Astrocyte (in vitro differentiated cells and primary cell): ENCODE results near the gene CEACAM6. TPM values are rescaled to one million over a fixed set of nuclear protein-coding genes. Genes with fewer than 3 reads are reported as not detected.

ENCODE experiments used
- DNase-seq: peaks from one replicate; pipeline ENCODE4 v3.0.0-alpha.2; 2010; ENCODE audit warnings: low read depth
- FAIRE-seq: peaks from 2 replicates; lab custom pipeline; 2011; peaks lifted over from hg19 to GRCh38; lab: Jason Lieb, UNC
- H2AFZ ChIP-seq: 2 replicates; pipeline ENCODE4 v1.6.0; 2012; ENCODE audit warnings: low read depth, low read length, inconsistent platforms
- H3K27ac ChIP-seq: 2 replicates; pipeline ENCODE4 v1.5.1; 2011; ENCODE audit warnings: low read depth, low read length, inconsistent platforms
- H3K27me3 ChIP-seq: 2 replicates; pipeline ENCODE4 v1.6.0; 2011; ENCODE audit warnings: low read length, inconsistent platforms; ENCODE audit not compliant: insufficient read depth
- H3K36me3 ChIP-seq: 2 replicates; pipeline ENCODE4 v1.5.1; 2011; ENCODE audit warnings: low read length, inconsistent platforms; ENCODE audit not compliant: insufficient read depth
- H3K4me1 ChIP-seq: 2 replicates; pipeline ENCODE4 v1.5.1; 2011; ENCODE audit warnings: low read length, inconsistent platforms; ENCODE audit not compliant: insufficient read depth
- H3K4me2 ChIP-seq: 2 replicates; pipeline ENCODE4 v1.6.0; 2012; ENCODE audit warnings: low read length, inconsistent platforms
- H3K4me3 ChIP-seq: 2 replicates; pipeline ENCODE4 v1.5.1; 2011; ENCODE audit warnings: low read depth, mild to moderate bottlenecking, low read length, inconsistent platforms; ENCODE audit not compliant: insufficient read depth
- H3K79me2 ChIP-seq: 2 replicates; pipeline ENCODE4 v1.6.0; 2012; ENCODE audit warnings: mild to moderate bottlenecking, low read length, inconsistent platforms; ENCODE audit not compliant: insufficient read depth
- H3K9ac ChIP-seq: 2 replicates; pipeline ENCODE4 v1.6.0; 2012; ENCODE audit warnings: mild to moderate bottlenecking, low read length, inconsistent platforms
- H3K9me3 ChIP-seq: 2 replicates; pipeline ENCODE4 v1.5.1; 2012; ENCODE audit warnings: low read depth, mild to moderate bottlenecking, low read length, inconsistent platforms; ENCODE audit not compliant: insufficient read depth
- H4K20me1 ChIP-seq: 2 replicates; pipeline ENCODE4 v1.6.0; 2012; ENCODE audit warnings: low read length, inconsistent platforms; ENCODE audit not compliant: insufficient read depth
- H3K27ac Mint-ChIP-seq: one replicate; pipeline ENCODE4 v1.8.0; 2021; ENCODE audit warnings: mild to moderate bottlenecking, mixed read lengths; ENCODE audit not compliant: unreplicated experiment
- H3K27me3 Mint-ChIP-seq: one replicate; pipeline ENCODE4 v1.8.0; 2021; ENCODE audit warnings: low read depth, mixed read lengths; ENCODE audit not compliant: unreplicated experiment
- H3K36me3 Mint-ChIP-seq: one replicate; pipeline ENCODE4 v1.8.0; 2021; ENCODE audit warnings: low read depth, mixed read lengths; ENCODE audit not compliant: unreplicated experiment
- H3K4me1 Mint-ChIP-seq: one replicate; pipeline ENCODE4 v1.8.0; 2021; ENCODE audit warnings: low read depth, mixed read lengths; ENCODE audit not compliant: unreplicated experiment
- H3K4me3 Mint-ChIP-seq: one replicate; pipeline ENCODE4 v1.8.0; 2021; ENCODE audit warnings: mild to moderate bottlenecking, moderate library complexity, mixed read lengths; ENCODE audit not compliant: unreplicated experiment
- H3K9me3 Mint-ChIP-seq: one replicate; pipeline ENCODE4 v1.8.0; 2021; ENCODE audit warnings: mild to moderate bottlenecking, mixed read lengths; ENCODE audit not compliant: unreplicated experiment
- EZH2 ChIP-seq: IDR thresholded peaks from 2 replicates; pipeline ENCODE4 v1.6.1; 2012; ENCODE audit warnings: mild to moderate bottlenecking, low read length, inconsistent platforms; ENCODE audit not compliant: insufficient read depth
- total RNA-seq: library from RNA; stranded (reverse); gene quantifications from 2 replicates; pipeline ENCODE4 v1.2.1, GENCODE V29; 2021
- TF ChIP-seq, protein P1 (sequence below): IDR thresholded peaks from 2 replicates; pipeline ENCODE4 v1.5.1; 2011; ENCODE audit warnings: low read depth, mild to moderate bottlenecking, inconsistent platforms, low read length, moderate library complexity; ENCODE audit not compliant: insufficient read depth

The CEACAM6 gene
- total RNA-seq, 1 donor from 2014 or later: not detected

DNA sequence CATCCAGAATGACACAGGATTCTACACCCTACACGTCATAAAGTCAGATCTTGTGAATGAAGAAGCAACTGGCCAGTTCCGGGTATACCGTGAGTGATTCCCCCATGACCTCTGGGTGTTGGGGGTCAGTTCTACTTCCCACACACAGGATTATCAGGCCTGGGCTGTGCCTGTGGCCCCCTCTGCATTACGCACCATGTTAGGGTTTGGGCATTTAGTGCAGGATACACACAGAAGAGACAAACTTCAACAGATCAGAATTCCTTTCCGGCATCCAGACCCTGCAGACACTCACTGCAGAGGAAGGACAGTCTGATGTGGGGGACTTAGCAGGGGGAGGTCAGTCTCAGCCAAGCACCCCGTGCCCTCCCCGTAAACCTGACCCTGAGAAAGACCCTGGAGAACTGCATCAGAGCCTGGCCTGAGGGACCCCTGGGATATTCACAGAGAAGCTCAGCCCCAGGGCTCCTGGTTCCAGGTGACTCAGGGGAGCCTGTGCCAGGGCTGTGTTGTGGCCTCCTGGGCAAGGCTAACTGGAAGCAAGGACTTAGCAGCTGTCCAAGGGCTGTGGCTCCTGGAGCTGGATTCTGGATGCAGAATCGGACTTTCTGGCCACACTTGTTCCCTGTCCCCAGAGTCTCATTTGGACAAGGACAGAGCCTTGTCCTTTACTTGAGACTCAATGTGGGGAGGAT is 45.2 kb upstream of the CEACAM6 start:
- Mint-ChIP-seq H3K4me1 (no peaks in the 10 kb centered on the region), H3K4me3 (no peak overlapping the region), H3K27ac (no peak overlapping the region), H3K36me3 (no peaks in the 10 kb centered on the region), H3K9me3 (no peaks in the 10 kb centered on the region), H3K27me3 (peaks cover 94% of the 10 kb centered on the region)
- H3K4me3 ChIP-seq: no peak overlapping the region
- H3K4me1 ChIP-seq: no peaks in the 10 kb centered on the region
- H3K4me2 ChIP-seq: no peak overlapping the region
- H2AFZ ChIP-seq: no peak overlapping the region
- H3K9ac ChIP-seq: no peak overlapping the region
- DNase-seq (no peak), FAIRE-seq (no peak)
- H3K9me3 ChIP-seq: no peaks in the 10 kb centered on the region
- H4K20me1 ChIP-seq: no peaks in the 10 kb centered on the region
- no peaks in the 10 kb centered on the region for H3K79me2 ChIP-seq
- no peak overlapping the region for H3K27ac ChIP-seq
- no peaks in the 10 kb centered on the region for H3K36me3 ChIP-seq
- no peak for TF ChIP-seq EZH2
- TF ChIP-seq, protein P1, sequence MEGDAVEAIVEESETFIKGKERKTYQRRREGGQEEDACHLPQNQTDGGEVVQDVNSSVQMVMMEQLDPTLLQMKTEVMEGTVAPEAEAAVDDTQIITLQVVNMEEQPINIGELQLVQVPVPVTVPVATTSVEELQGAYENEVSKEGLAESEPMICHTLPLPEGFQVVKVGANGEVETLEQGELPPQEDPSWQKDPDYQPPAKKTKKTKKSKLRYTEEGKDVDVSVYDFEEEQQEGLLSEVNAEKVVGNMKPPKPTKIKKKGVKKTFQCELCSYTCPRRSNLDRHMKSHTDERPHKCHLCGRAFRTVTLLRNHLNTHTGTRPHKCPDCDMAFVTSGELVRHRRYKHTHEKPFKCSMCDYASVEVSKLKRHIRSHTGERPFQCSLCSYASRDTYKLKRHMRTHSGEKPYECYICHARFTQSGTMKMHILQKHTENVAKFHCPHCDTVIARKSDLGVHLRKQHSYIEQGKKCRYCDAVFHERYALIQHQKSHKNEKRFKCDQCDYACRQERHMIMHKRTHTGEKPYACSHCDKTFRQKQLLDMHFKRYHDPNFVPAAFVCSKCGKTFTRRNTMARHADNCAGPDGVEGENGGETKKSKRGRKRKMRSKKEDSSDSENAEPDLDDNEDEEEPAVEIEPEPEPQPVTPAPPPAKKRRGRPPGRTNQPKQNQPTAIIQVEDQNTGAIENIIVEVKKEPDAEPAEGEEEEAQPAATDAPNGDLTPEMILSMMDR: no peak
- H3K27me3 ChIP-seq: no peaks in the 10 kb centered on the region

DNA sequence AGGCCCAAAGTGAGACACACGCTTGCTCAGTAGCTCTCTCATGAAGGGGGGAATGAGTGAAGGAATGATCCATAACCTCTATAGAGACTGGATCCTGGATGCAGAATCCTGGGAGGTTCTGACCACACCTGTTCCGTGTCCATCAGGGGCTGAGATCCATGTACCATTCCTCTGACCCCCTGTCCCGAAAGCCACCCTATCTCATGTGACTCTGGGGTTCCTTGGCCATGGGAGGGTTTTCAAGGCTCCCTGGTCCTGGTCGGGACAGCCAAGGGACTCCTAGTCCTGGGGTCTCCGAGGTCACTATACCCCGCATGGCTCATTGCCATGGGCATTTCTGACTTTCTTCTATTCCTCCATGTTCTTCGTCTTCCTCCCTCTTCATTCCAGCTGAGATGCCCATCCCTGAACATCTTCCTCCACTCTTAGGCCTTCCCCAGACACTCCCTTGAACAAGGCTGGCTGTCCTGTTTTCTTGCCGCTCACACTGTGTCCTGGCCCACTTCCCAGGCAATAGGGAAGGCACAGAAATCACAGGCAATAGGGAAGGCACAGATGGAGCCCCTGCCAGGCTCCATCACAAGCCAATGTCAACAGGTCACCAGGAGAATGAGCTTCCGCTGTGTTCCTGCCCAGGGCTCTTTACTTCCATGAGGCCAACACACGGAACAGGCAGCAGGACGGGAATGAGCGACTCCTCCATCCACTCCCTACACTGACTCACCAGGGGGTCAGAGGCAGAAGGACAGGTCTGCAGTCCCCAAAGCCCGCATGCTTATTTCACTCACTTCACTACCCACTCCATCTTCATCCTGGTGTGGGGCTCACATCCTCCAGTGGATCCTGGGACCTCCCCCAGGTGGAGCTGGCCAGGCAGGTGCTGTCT is 43.7 kb upstream of the CEACAM6 start:
- DNase-seq: no peak
- Mint-ChIP-seq H3K27ac (no peak overlapping the region), H3K9me3 (no peaks in the 10 kb centered on the region), H3K4me1 (no peaks in the 10 kb centered on the region), H3K4me3 (no peak overlapping the region), H3K27me3 (peaks cover 93% of the 10 kb centered on the region), H3K36me3 (no peaks in the 10 kb centered on the region)
- Histone ChIP-seq H3K79me2 (no peaks in the 10 kb centered on the region), H3K27me3 (no peaks in the 10 kb centered on the region), H2AFZ (no peak overlapping the region), H3K4me1 (no peaks in the 10 kb centered on the region), H3K9ac (no peak overlapping the region), H3K36me3 (no peaks in the 10 kb centered on the region), H3K9me3 (no peaks in the 10 kb centered on the region), H4K20me1 (no peaks in the 10 kb centered on the region), H3K27ac (no peak overlapping the region), H3K4me2 (no peak overlapping the region), H3K4me3 (no peak overlapping the region)
- TF ChIP-seq, protein P1: no peak
- TF ChIP-seq EZH2: no peak
- FAIRE-seq: no peak
